PFSK-1 (cell line): ENCODE data around the gene ERCC5.

Experiments
- FOXP2 ChIP-seq: optimal IDR thresholded peaks from 2 replicates; pipeline ENCODE3; 2011; ENCODE audit warnings: borderline replicate concordance, control low read depth, inconsistent platforms; ENCODE audit not compliant: insufficient read depth; ENCODE audit errors: extremely low read length, extremely low read depth
- POLR2AphosphoS5 ChIP-seq: IDR thresholded peaks from 2 replicates; pipeline ENCODE4 v1.6.1; 2012; ENCODE audit warnings: low read depth, mild to moderate bottlenecking, control low read depth, low read length, moderate library complexity
- REST ChIP-seq, 2 experiments: IDR thresholded peaks; 2 replicates each; pipeline versions ENCODE4 v1.6.1 to v1.8.0; 2011 to 2012; ENCODE audit warnings: low read depth in 2 of 2, low read length in 2 of 2, control low read depth in 1 of 2, inconsistent platforms in 1 of 2, mild to moderate bottlenecking in 1 of 2, moderate library complexity in 1 of 2; ENCODE audit not compliant: insufficient read depth in 1 of 2
- SIN3A ChIP-seq: IDR thresholded peaks from 2 replicates; pipeline ENCODE4 v1.6.1; 2012; ENCODE audit warnings: mild to moderate bottlenecking, low read length, moderate library complexity, borderline replicate concordance; ENCODE audit not compliant: insufficient read depth

DNA sequence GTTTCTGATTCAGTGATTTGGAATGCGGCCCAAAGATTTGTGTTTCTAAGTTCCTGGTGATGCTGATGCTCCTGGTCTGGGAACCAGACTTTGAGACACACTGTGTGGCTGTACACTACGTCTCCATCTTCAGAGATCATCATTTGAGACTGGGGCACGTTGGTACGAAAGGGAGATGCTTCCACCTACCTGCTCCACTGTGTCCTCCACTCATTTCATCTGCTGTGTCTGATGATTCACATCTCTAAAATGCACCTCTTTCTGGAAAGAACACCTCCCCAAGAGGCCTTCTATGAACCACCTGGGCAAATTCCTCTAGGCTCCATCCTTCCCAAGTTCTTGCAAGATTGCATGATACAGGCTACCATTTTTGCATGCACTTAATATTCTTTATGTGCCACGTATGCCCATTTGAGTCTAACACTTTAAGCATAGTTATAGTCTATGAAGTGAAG is 58.6 kb downstream of the ERCC5 start:
- no peak for TF ChIP-seq REST (IDR thresholded peaks at IDR 0.05; ENCODE audit: insufficient read depth in 1 of 2, low read depth in 2 of 2, low read length in 2 of 2)
- no peak for TF ChIP-seq SIN3A
- TF ChIP-seq POLR2AphosphoS5, result no peak
- no peak for TF ChIP-seq FOXP2
